A549 treated with RU486 at 1 μM for 4 hours (cell line): ENCODE results near the gene WNT9B. TPM values are rescaled to one million over a fixed set of nuclear protein-coding genes. Genes with fewer than 3 reads are reported as not detected.

ENCODE experiments used
- total RNA-seq: library from RNA; stranded (reverse); fragments of 200-300 nt; extraction: Qiagen RNA extraction; gene quantifications from 5 replicates; pipeline ENCODE4 v1.2.3, GENCODE V29; 2022; ENCODE audit warnings: low read depth

The WNT9B gene, protein sequence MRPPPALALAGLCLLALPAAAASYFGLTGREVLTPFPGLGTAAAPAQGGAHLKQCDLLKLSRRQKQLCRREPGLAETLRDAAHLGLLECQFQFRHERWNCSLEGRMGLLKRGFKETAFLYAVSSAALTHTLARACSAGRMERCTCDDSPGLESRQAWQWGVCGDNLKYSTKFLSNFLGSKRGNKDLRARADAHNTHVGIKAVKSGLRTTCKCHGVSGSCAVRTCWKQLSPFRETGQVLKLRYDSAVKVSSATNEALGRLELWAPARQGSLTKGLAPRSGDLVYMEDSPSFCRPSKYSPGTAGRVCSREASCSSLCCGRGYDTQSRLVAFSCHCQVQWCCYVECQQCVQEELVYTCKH
- total RNA-seq: not detected in 5 replicates

DNA sequence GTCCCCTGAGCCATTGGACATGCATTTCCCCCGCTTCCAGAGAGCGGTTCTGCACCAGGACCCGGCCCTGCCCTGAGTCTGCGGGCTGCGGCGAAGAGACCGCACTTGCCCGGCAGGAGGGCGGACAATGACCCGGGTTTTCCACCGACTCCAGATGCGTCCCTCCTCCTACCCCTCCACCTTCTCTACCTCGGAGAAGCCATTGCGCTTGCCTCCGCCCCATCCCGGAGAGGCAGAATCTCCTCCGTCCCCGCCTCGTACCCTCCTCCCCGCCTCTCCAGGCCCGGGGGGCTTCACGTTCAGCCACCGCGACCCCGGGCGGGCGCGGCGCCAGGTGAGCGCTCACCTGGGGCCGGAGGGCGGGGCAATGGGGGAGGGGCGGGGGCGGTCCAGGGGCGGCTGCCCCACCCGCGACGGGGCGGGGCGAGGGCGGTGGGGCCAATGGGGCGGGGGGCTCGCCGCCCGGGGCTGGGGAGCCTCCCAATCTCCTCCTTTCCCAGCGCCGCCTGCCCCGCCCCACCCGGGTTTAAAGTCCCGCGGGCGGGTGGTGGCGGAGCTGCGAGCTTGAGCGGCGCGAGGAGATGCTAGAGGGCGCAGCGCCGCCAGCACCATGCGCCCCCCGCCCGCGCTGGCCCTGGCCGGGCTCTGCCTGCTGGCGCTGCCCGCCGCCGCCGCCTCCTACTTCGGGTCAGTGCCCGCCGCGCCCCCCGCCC is at the start of gene WNT9B:
TSS of gene WNT9B (plus strand) at position 555 of the 713 bp plus-strand sequence. CDS start at position 611, 56 bp downstream.

DNA sequence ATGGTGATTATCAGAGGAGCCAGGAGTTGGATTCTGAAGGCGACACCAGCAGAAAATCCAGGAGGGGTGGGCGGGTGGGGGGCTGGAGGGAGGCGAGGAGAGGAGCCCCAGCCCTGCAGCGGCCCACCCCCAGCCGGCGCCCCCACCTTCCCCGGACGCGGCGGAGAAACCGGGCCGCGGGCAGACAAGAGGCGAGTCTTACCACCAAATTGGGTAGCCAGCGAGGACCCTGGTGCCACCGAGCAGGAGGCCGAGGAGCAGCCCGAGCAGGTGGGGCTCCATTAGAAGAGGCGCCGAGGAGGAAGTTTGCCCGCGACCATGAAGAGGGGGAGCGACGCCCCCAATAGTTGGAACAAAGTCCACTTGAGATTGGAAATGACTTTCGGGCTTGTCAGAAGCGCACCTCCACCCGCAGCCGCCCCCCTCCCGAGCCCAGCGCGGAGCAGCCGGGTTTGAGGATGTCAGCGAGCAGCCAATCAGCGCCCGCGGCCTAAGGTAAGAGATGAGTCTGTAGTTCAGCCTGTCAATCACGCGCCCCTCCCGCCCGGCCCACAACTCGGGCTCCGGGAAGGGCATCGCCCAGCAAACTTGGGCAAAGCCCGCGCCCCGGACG is 33.0 kb upstream of the WNT9B start, which contains the start of gene WNT3:
TSS of gene WNT3 (minus strand) at position 377 of the 613 bp plus-strand sequence. CDS start at position 282, 95 bp downstream.

DNA sequence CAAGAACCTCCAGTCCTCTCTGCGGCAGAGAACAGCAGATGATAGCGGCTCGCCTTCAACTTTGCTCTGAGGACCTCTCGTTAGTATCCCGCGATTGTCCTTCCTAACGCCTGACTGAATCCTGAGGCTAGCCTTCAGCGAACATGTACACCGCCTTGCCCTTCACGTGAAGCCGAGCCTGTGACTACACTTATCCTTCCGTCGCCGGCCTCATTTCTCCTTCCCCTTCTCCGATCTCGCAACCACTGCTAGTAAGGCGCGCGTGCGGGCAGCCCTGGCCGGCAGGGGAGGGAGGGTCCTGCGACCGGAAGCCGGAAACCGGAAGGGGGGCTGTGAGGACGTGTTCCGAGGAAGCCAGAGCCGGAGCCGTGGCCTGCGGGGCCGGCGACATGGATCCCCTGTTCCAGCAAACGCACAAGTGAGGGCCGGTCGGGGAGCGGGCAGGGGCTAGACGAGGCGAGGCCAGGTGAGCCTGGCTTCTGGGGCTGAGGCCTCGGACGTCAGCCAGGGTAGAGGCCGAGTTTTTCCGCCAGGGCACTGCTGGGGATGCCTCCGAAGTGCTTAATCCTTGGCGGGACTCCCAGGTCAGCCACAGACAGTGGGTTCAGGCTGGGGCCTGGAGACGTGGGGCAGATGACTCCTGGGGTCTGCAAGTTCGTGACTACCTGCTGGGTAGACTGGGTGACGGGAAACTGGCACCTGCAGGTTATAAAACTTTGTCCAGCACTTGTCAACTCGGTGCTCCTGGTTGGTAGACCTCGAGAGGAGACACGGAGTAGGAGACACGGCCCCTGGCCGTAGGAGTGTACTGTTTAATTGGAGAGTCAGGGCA is 71.6 kb downstream of the WNT9B start, which contains the start of gene GOSR2:
TSS of gene GOSR2 (plus strand) at position 357 of the 832 bp plus-strand sequence. CDS start at position 390, 33 bp downstream.

Other genes with a start within 250 kb of the WNT9B start
- gene WNT3, start 32.9 kb upstream of the WNT9B start, total RNA-seq: 3.8 to 5.9 TPM (median 5.2 TPM) in 5 replicates
- gene GOSR2, start 71.6 kb downstream of the WNT9B start, total RNA-seq: 31.4 to 44.0 TPM (median 40.5 TPM) in 5 replicates
- gene RPRML, start 127.7 kb downstream of the WNT9B start, total RNA-seq: 0.48 to 0.84 TPM (median 0.67 TPM) in 5 replicates